Spleen (tissue), 7 donors: ENCODE data around the gene SLC7A10.

Source experiments
- POLR2AphosphoS5 ChIP-seq, 3 donors: sonication (generic); formaldehyde crosslinking; IDR thresholded peaks; one replicate each; pipeline ENCODE4 v1.5.1; 2017; ENCODE audit warnings: antibody characterized with exemption in 3 of 3
- TF ChIP-seq, protein P1 (sequence below), 11 experiments: fragments of 200-600 bp in 7 of 11; fragments of 450-650 bp in 4 of 11; sonication (generic) in 4 of 11; IDR thresholded peaks in 8 of 11; conservative IDR thresholded peaks in 3 of 11; 1 replicate in 7 of 11; 2 replicates in 4 of 11; pipeline versions ENCODE4 v1.4.0 to v1.8.0; 2016 to 2021; ENCODE audit warnings: antibody characterized with exemption in 11 of 11, inconsistent platforms in 4 of 11, mild to moderate bottlenecking in 1 of 11
- donor health status: DM: no; HTN: no; CAD: no; lungs with moderate emphysema.
- donor health status: DM: no; HTN: no; CAD: no.
- donor health status: DM: no; HTN: no; CAD: no.

DNA sequence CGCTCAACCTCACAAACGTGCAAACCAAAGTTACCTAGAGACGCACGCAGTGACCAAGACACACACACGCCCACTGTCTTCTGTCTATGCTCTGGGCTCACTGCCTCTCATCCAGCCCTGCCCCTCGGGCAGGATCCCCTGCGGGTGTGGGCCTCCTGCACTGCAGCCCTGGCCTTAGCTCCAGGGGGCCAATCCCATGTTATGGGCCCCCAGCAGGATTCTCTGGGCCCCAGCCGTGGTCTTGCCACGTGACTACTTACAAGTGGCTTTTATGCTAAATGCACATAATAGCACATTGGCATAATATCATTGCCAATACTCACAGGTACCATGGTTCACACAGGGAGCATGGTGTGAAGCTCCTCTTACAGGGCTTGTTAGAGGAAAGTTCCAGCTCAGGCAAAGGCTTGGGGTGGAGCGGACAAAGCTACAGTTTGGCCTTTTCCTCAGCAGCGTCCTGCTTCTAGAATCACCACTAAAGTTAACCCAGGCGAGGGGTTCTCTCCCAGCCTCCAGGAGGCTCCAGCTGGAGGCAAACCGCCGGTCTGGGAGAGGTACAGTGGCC lies 39.3 kb upstream of the SLC7A10 start:
- TF ChIP-seq, protein P1, sequence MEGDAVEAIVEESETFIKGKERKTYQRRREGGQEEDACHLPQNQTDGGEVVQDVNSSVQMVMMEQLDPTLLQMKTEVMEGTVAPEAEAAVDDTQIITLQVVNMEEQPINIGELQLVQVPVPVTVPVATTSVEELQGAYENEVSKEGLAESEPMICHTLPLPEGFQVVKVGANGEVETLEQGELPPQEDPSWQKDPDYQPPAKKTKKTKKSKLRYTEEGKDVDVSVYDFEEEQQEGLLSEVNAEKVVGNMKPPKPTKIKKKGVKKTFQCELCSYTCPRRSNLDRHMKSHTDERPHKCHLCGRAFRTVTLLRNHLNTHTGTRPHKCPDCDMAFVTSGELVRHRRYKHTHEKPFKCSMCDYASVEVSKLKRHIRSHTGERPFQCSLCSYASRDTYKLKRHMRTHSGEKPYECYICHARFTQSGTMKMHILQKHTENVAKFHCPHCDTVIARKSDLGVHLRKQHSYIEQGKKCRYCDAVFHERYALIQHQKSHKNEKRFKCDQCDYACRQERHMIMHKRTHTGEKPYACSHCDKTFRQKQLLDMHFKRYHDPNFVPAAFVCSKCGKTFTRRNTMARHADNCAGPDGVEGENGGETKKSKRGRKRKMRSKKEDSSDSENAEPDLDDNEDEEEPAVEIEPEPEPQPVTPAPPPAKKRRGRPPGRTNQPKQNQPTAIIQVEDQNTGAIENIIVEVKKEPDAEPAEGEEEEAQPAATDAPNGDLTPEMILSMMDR (IDR thresholded peaks at IDR 0.05 in 8 of 11, conservative IDR thresholded peaks at IDR 0.05 in 3 of 11): no peak
- TF ChIP-seq POLR2AphosphoS5 (IDR thresholded peaks at IDR 0.05): no peak
